IMR-90 (cell line): ENCODE data around the gene CLSTN1. TPM values are rescaled to one million over a fixed set of nuclear protein-coding genes. Genes with fewer than 3 reads are reported as not detected.

ENCODE experiments used
- ATAC-seq: fragments of 200-7000 bp; cut with Tn5 transposase; 2 replicates; pipeline ENCODE4 v1.9.1; 2020; ENCODE audit warnings: low read depth, mild to moderate bottlenecking, moderate library complexity
- BruUV-seq: library from RNA; stranded (reverse); fragments of 400-500 nt; replicated peaks from 2 replicates; lab custom pipeline; 2021; lab: Mats Ljungman, UMichigan
- CTCF ChIA-PET: fragments of 300-600 bp; formaldehyde crosslinking; extraction: SDS; loops from one replicate; lab custom pipeline; 2021; ENCODE audit warnings: antibody characterized with exemption; lab: Yijun Ruan, JAX
- POLR2A ChIA-PET: fragments of 300-600 bp; sonication (Branson Sonifier 250); formaldehyde crosslinking; loops from one replicate; lab custom pipeline; 2022; ENCODE audit warnings: antibody characterized with exemption; ENCODE audit not compliant: unreplicated experiment; lab: Charles Lee
- DNase-seq: peaks from one replicate; pipeline ENCODE4 v3.0.0; 2013
- H2AFZ ChIP-seq: replicated peaks from 2 replicates; pipeline ENCODE3; 2013; ENCODE audit warnings: low read length, mild to moderate bottlenecking; ENCODE audit not compliant: poor library complexity
- H2AK5ac ChIP-seq: 2 replicates; pipeline ENCODE4 v1.6.1; 2013; ENCODE audit warnings: low read depth, low read length, inconsistent platforms
- H2AK9ac ChIP-seq: replicated peaks from 2 replicates; pipeline ENCODE3; 2013; ENCODE audit warnings: mild to moderate bottlenecking, low read depth, low read length, moderate library complexity; ENCODE audit not compliant: poor library complexity
- H2BK120ac ChIP-seq: 2 replicates; pipeline ENCODE4 v1.6.1; 2013; ENCODE audit warnings: low read depth, low read length, inconsistent platforms
- H2BK15ac ChIP-seq: 3 replicates; pipeline ENCODE4 v1.6.1; 2013; ENCODE audit warnings: low read depth, low read length, inconsistent platforms
- H2BK20ac ChIP-seq: 2 replicates; pipeline ENCODE4 v1.6.1; 2013; ENCODE audit warnings: low read depth, mild to moderate bottlenecking, inconsistent platforms, low read length, moderate library complexity
- H2BK5ac ChIP-seq: 2 replicates; pipeline ENCODE4 v1.6.1; 2013; ENCODE audit warnings: mild to moderate bottlenecking, low read depth, low read length, inconsistent platforms; ENCODE audit not compliant: poor library complexity, severe bottlenecking
- H3K14ac ChIP-seq: replicated peaks from 2 replicates; pipeline ENCODE4 v1.6.1; 2013; ENCODE audit warnings: low read depth, low read length, inconsistent platforms
- H3K18ac ChIP-seq: 2 replicates; pipeline ENCODE4 v1.6.1; 2013; ENCODE audit warnings: low read depth, low read length, control low read depth
- H3K23ac ChIP-seq: 2 replicates; pipeline ENCODE4 v1.6.1; 2013; ENCODE audit warnings: low read depth, low read length, inconsistent platforms
- H3K27ac ChIP-seq: 2 replicates; pipeline ENCODE4 v1.5.1; 2013; ENCODE audit warnings: mild to moderate bottlenecking, control low read depth, low read length; ENCODE audit not compliant: insufficient read depth
- H3K27me3 ChIP-seq: 2 replicates; pipeline ENCODE4 v1.6.1; 2013; ENCODE audit warnings: low read length; ENCODE audit not compliant: control insufficient read depth, insufficient read depth
- H3K36me3 ChIP-seq: 2 replicates; pipeline ENCODE4 v1.6.1; 2013; ENCODE audit warnings: low read length, mixed read lengths; ENCODE audit not compliant: control insufficient read depth, insufficient read depth
- H3K4ac ChIP-seq: 2 replicates; pipeline ENCODE4 v1.6.1; 2013; ENCODE audit warnings: low read depth, low read length, inconsistent platforms
- H3K4me1 ChIP-seq: 2 replicates; pipeline ENCODE4 v1.6.1; 2013; ENCODE audit warnings: low read length, mixed read lengths; ENCODE audit not compliant: control insufficient read depth, insufficient read depth
- H3K4me2 ChIP-seq: 2 replicates; pipeline ENCODE4 v1.6.1; 2013; ENCODE audit warnings: low read depth, mild to moderate bottlenecking, control low read depth, low read length, moderate library complexity
- H3K4me3 ChIP-seq: 2 replicates; pipeline ENCODE4 v1.5.1; 2013; ENCODE audit warnings: low read depth, mild to moderate bottlenecking, control low read depth, low read length, moderate library complexity; ENCODE audit not compliant: insufficient read depth
- H3K56ac ChIP-seq: 2 replicates; pipeline ENCODE4 v1.6.1; 2013; ENCODE audit warnings: low read length, inconsistent platforms; ENCODE audit not compliant: insufficient read depth; ENCODE audit errors: extremely low read depth
- H3K79me1 ChIP-seq, 2 experiments: 2 replicates each; pipeline ENCODE4 v1.6.1; 2013; ENCODE audit warnings: low read length in 2 of 2, inconsistent platforms in 1 of 2, low read depth in 1 of 2
- H3K9ac ChIP-seq: 2 replicates; pipeline ENCODE4 v1.6.1; 2013; ENCODE audit warnings: low read depth, low read length, control low read depth
- H3K9me1 ChIP-seq: 2 replicates; pipeline ENCODE4 v1.6.1; 2013; ENCODE audit warnings: low read length, inconsistent platforms; ENCODE audit not compliant: insufficient read depth
- H3K9me3 ChIP-seq: 2 replicates; pipeline ENCODE4 v1.6.1; 2013; ENCODE audit warnings: low read length; ENCODE audit not compliant: control insufficient read depth, insufficient read depth
- H4K20me1 ChIP-seq: 2 replicates; pipeline ENCODE4 v1.6.1; 2013; ENCODE audit warnings: low read length, inconsistent platforms; ENCODE audit not compliant: insufficient read depth
- H4K5ac ChIP-seq: 2 replicates; pipeline ENCODE4 v1.6.1; 2013; ENCODE audit warnings: mild to moderate bottlenecking, low read depth, low read length, control low read depth
- H4K8ac ChIP-seq, 2 experiments: 2 replicates each; pipeline ENCODE4 v1.6.1; 2013; ENCODE audit warnings: low read depth in 2 of 2, low read length in 2 of 2, control low read depth in 1 of 2, inconsistent platforms in 1 of 2
- H4K91ac ChIP-seq: 2 replicates; pipeline ENCODE4 v1.6.1; 2013; ENCODE audit warnings: low read depth, low read length, inconsistent platforms; ENCODE audit not compliant: insufficient read depth
- CHD1 ChIP-seq: IDR thresholded peaks from 2 replicates; pipeline ENCODE4 v1.6.1; 2012; ENCODE audit warnings: low read depth, low read length, improper control_type of control experiment
- POLR2A ChIP-seq: IDR thresholded peaks from 2 replicates; pipeline ENCODE4 v1.6.1; 2012; ENCODE audit warnings: mild to moderate bottlenecking, low read depth, low read length
- WGBS, 2 experiments: methylation state at CpG; one replicate each; pipeline versions ENCODE4 v1.1.5 to v1.1.7; 2013; ENCODE audit warnings: missing lambda C conversion rate in 2 of 2; ENCODE audit not compliant: insufficient read length in 1 of 2; ENCODE audit errors: extremely low coverage in 2 of 2; 5-methylcytosine and 5-hydroxymethylcytosine counted together
- dilution Hi-C: fragments of 300-500 bp; cut with HindIII; formaldehyde crosslinking; loops from one replicate; pipeline ENCODE4 v1.14.3; 2018; ENCODE audit warnings: low sequenced_read_pairs; ENCODE audit not compliant: unreplicated experiment
- in situ Hi-C: fragments of 300-500 bp; cut with MboI; formaldehyde crosslinking; loops from 3 replicates; pipeline ENCODE4 v1.14.3; 2019; ENCODE audit warnings: low sequenced_read_pairs, inconsistent platforms, mixed read lengths
- intact Hi-C: fragments of 100-400 bp; cut with micrococcal nuclease; formaldehyde crosslinking; loops from 2 replicates; pipeline ENCODE4 v1.10.0; 2022
- polyA plus RNA-seq, 3 experiments: library from polyadenylated mRNA; depleted of rRNA; stranded (reverse); fragments of >200 nt; gene quantifications; 2 replicates each; pipeline ENCODE4 v1.2.3, GENCODE V29; 2012; ENCODE audit warnings: low replicate concordance in 1 of 3
- total RNA-seq: library from RNA; depleted of rRNA; stranded (reverse); fragments of >200 nt; gene quantifications from 2 replicates; pipeline ENCODE4 v1.2.3, GENCODE V29; 2012

Gene CLSTN1
- total and polyA plus RNA-seq, 2 of the 4 experiments (the other 2 are of a cell fraction), result 30.1 to 72.2 TPM

DNA sequence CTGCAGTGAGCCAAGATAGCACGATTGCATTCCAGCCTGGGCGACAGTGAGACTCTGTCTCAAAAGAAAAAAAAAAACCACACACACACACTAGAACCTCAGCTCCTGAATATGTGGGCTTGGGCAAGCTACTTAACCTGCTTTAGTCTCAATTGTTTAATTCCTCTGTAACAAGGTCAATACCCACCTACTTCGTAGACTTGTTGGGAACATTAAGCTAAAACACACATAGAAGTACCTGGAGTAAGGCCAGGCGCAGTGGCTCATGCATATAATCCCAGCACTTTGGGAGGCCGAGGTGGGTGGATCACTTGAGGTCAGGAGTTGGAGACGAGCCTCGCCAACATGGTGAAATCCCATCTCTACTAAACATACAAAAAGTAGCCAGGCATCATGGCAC is 77.1 kb downstream of the CLSTN1 start:
- POLR2A ChIA-PET, result no interaction called here
- in situ Hi-C loops, result loop anchor here (5.0 kb wide), 1 partner anchor 51 kb away; no protein-coding TSS in a partner anchor
- CTCF ChIA-PET, result interaction anchor here (0.6 to 1.0 kb wide), 2 partner anchors 48 to 203 kb away, joined by 3 to 4 read pairs; no protein-coding TSS in a partner anchor

More for the DNA sequence above, 77.1 kb downstream of the CLSTN1 start:
- dilution Hi-C loops, result no loop called here
- no peak overlapping the region for H4K91ac ChIP-seq
- peaks cover 49% of the 10 kb centered on the region for H3K36me3 ChIP-seq
- H2AK5ac ChIP-seq, result no peak overlapping the region
- no peak overlapping the region for H4K8ac ChIP-seq
- no peak overlapping the region for H3K23ac ChIP-seq
- no peak overlapping the region for H3K9ac ChIP-seq
- H3K27me3 ChIP-seq, result no peaks in the 10 kb centered on the region
- no peak overlapping the region for H3K27ac ChIP-seq
- H2BK5ac ChIP-seq, result no peak overlapping the region
- BruUV-seq, result no TSS peak
- no peak overlapping the region for H2AFZ ChIP-seq
- no peaks in the 10 kb centered on the region for H3K4me1 ChIP-seq
- H2BK120ac ChIP-seq, result no peak overlapping the region
- DNase-seq (no peak), ATAC-seq (no peak)
- H4K20me1 ChIP-seq, result no peaks in the 10 kb centered on the region
- no peak overlapping the region for H3K4me3 ChIP-seq
- no peak overlapping the region for H2BK15ac ChIP-seq
- no peak overlapping the region for H2AK9ac ChIP-seq
- H3K14ac ChIP-seq, result no peak overlapping the region
- TF ChIP-seq CHD1 (no peak), POLR2A (no peak)
- H3K79me1 ChIP-seq, result peaks cover 9 to 12% of the 10 kb centered on the region in 2 experiments; a peak in 3 of 4 replicates
- no peaks in the 10 kb centered on the region for H3K9me1 ChIP-seq
- intact Hi-C loops, result no loop called here
- H2BK20ac ChIP-seq, result no peak overlapping the region
- no peaks in the 10 kb centered on the region for H3K9me3 ChIP-seq
- H4K5ac ChIP-seq, result no peak overlapping the region
- whole genome bisulfite sequencing, 2 experiments, result no CpG with 5 or more reads among the region's 7 CpGs
- no peak overlapping the region for H3K4me2 ChIP-seq
- H3K56ac ChIP-seq, result no peak overlapping the region
- no peak overlapping the region for H3K18ac ChIP-seq
- H3K4ac ChIP-seq, result no peak overlapping the region
